Lower leg skin (tissue), 3 donors: ENCODE results near the gene SETSIP.

Experiments used
- POLR2A ChIP-seq, 2 donors: fragments of 450-650 bp; IDR thresholded peaks; one replicate each; pipeline ENCODE4 v1.6.1; 2016 to 2017; ENCODE audit warnings: antibody characterized with exemption in 2 of 2, mild to moderate bottlenecking in 1 of 2, moderate library complexity in 1 of 2
- TF ChIP-seq, protein P1 (sequence below), 3 donors: fragments of 450-650 bp; IDR thresholded peaks; one replicate each; pipeline ENCODE4 v1.5.1; 2016; ENCODE audit warnings: antibody characterized with exemption in 3 of 3, mild to moderate bottlenecking in 3 of 3, moderate library complexity in 2 of 3

DNA sequence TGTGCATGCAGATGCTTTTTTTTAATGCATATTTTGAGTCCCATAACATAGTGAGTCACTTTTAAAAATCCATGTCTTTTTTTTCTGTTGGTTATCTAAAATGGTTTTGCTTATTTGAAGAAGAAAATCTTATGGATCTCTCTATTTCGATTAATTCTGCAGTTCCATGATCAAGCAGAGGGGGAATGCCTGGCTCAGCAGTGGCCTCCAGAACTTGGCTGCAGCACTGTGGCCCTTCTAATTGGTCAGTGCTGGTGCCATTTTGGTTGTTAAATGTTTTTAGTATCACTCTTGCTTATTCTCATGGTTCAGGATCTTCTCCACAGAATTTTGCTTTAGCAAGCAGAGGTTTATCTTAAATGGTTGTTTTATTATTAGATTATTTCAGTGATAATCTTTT, 34.2 kb downstream of the SETSIP start:
- TF ChIP-seq, protein P1, sequence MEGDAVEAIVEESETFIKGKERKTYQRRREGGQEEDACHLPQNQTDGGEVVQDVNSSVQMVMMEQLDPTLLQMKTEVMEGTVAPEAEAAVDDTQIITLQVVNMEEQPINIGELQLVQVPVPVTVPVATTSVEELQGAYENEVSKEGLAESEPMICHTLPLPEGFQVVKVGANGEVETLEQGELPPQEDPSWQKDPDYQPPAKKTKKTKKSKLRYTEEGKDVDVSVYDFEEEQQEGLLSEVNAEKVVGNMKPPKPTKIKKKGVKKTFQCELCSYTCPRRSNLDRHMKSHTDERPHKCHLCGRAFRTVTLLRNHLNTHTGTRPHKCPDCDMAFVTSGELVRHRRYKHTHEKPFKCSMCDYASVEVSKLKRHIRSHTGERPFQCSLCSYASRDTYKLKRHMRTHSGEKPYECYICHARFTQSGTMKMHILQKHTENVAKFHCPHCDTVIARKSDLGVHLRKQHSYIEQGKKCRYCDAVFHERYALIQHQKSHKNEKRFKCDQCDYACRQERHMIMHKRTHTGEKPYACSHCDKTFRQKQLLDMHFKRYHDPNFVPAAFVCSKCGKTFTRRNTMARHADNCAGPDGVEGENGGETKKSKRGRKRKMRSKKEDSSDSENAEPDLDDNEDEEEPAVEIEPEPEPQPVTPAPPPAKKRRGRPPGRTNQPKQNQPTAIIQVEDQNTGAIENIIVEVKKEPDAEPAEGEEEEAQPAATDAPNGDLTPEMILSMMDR (IDR thresholded peaks at IDR 0.05) = no peak
- TF ChIP-seq POLR2A (IDR thresholded peaks at IDR 0.05) = no peak
